HepG2 (cell line): Measurements from ENCODE around the gene UBXN1. TPM values are rescaled to one million over a fixed set of nuclear protein-coding genes. Genes with fewer than 3 reads are reported as not detected.

Experiments
- BCLAF1 ChIP-seq: fragments of 450-650 bp; IDR thresholded peaks from 2 replicates; pipeline ENCODE4 v1.6.1; 2017; ENCODE audit warnings: mild to moderate bottlenecking
- GLMP ChIP-seq: sonication (generic); formaldehyde crosslinking; IDR thresholded peaks from 2 replicates; pipeline ENCODE4 v1.9.0; 2021; ENCODE audit warnings: missing genetic modification reagents, mild to moderate bottlenecking, borderline replicate concordance
- GTF2F1 ChIP-seq: fragments of 150-350 bp; IDR thresholded peaks from 2 replicates; pipeline ENCODE4 v1.6.1; 2014; ENCODE audit warnings: low read length
- NAIF1 ChIP-seq: sonication (generic); formaldehyde crosslinking; IDR thresholded peaks from 2 replicates; pipeline ENCODE4 v1.5.0; 2020; ENCODE audit warnings: mild to moderate bottlenecking, missing genetic modification reagents, borderline replicate concordance
- RELA ChIP-seq: sonication (generic); formaldehyde crosslinking; IDR thresholded peaks from 2 replicates; pipeline ENCODE4 v1.4.0; 2020; ENCODE audit warnings: missing genetic modification reagents
- SMARCC2 ChIP-seq: fragments of 450-650 bp; IDR thresholded peaks from 2 replicates; pipeline ENCODE4 v1.6.1; 2017; ENCODE audit warnings: antibody characterized with exemption, mild to moderate bottlenecking
- SP140L ChIP-seq: sonication (generic); formaldehyde crosslinking; IDR thresholded peaks from 2 replicates; pipeline ENCODE4 v1.4.0; 2020; ENCODE audit warnings: missing genetic modification reagents, borderline replicate concordance
- ZBTB25 ChIP-seq: IDR thresholded peaks from 2 replicates; pipeline ENCODE4 v1.6.1; 2018; ENCODE audit warnings: missing genetic modification reagents
- ZBTB46 ChIP-seq: sonication (generic); formaldehyde crosslinking; IDR thresholded peaks from 2 replicates; pipeline ENCODE4 v1.4.0; 2020; ENCODE audit warnings: mild to moderate bottlenecking, missing genetic modification reagents, borderline replicate concordance
- ZNF225 ChIP-seq: sonication (generic); formaldehyde crosslinking; IDR thresholded peaks from 2 replicates; pipeline ENCODE4 v1.4.0; 2020; ENCODE audit warnings: mild to moderate bottlenecking, missing genetic modification reagents
- ZNF318 ChIP-seq: sonication (generic); formaldehyde crosslinking; IDR thresholded peaks from 2 replicates; pipeline ENCODE4 v1.4.0; 2020; ENCODE audit warnings: mild to moderate bottlenecking, missing genetic modification reagents
- ZNF335 ChIP-seq: sonication (generic); formaldehyde crosslinking; IDR thresholded peaks from 2 replicates; pipeline ENCODE4 v1.4.0; 2020; ENCODE audit warnings: missing genetic modification reagents
- ZNF644 ChIP-seq: IDR thresholded peaks from 2 replicates; pipeline ENCODE4 v1.6.1; 2016; ENCODE audit warnings: low read depth
- ZNF652 ChIP-seq: IDR thresholded peaks from 2 replicates; pipeline ENCODE4 v1.6.1; 2016; ENCODE audit warnings: low read depth, borderline replicate concordance
- polyA plus RNA-seq, 8 experiments: library from polyadenylated mRNA; depleted of rRNA in 3 of 8; stranded (reverse) in 7 of 8; unstranded in 1 of 8; fragments of >200 nt; fragmentation: Illumina TruSeq in 4 of 8; extraction: Trizol in 4 of 8; gene quantifications; 2 replicates each; pipeline versions ENCODE4 v1.2.1 to v1.2.3, GENCODE V29; 2011 to 2016; ENCODE audit warnings: low read depth in 4 of 8, missing spikeins in 1 of 8, mixed read lengths in 1 of 8; ENCODE audit not compliant: insufficient read depth in 1 of 8
- total RNA-seq, 5 experiments: library from RNA; depleted of rRNA; stranded (reverse); fragments of >200 nt; fragmentation: Illumina TruSeq; extraction: Trizol; gene quantifications; 2 replicates each; pipeline ENCODE4 v1.2.3, GENCODE V29; 2016; ENCODE audit warnings: low read depth in 1 of 5

Gene UBXN1
- total and polyA plus RNA-seq, 2 of the 13 experiments (the other 11 are each of a cell fraction or from before 2014, with no cell fraction given): 47.5 to 52.4 TPM

DNA sequence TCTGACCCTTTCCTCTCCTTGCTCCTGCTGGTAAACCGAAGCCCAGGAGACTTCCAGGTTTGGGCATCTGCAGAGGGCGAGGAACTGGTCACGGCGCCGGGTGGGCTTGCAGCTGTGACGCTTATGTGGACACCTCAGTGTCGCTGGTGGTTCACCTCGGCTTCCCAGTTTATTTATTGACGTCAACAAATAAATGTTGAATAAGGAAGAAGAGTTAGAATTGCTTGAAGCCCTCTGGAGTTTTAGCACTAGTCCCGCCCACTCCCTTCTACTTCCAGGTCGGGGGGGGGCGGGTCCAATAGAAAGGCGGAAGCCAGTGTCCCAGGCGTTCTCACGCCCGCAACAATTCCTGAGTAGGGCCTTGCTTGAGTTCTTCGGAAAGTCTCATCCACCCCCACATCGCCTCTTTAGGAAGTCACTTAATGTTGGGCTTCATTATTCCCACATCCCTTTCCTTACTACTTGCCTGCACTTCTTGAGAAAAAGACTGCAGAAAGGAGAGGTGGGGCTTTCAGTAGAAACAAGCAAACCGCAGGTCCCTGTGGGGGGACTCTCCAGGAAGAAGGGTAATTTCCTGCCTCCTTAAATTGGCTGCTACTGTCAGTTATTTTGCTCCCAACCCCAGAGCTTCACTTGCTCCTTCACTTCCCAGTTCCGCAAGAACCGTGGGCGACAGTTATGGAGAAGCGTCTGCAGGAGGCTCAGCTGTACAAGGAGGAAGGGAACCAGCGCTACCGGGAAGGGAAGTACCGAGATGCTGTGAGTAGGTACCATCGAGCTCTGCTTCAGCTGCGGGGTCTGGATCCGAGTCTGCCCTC, 49.5 kb upstream of the UBXN1 start, which contains the start of gene TTC9C (continued):
- TF ChIP-seq ZBTB46 (CRISPR knock-in tag): no peak
- no peak for TF ChIP-seq ZNF644
- no peak for TF ChIP-seq GTF2F1
- no peak for TF ChIP-seq SMARCC2
- TF ChIP-seq BCLAF1: no peak
- no peak for TF ChIP-seq GLMP
- no peak for TF ChIP-seq ZNF335
- TF ChIP-seq ZBTB25 (CRISPR knock-in tag): no peak
- TF ChIP-seq ZNF318: no peak
- no peak for TF ChIP-seq SP140L (CRISPR knock-in tag)
- peak; percentile 75; the same call in 1 of the 2 replicates for TF ChIP-seq ZNF652 (CRISPR knock-in tag)
- no peak for TF ChIP-seq RELA
- TF ChIP-seq NAIF1 (CRISPR knock-in tag): no peak
- TF ChIP-seq ZNF225 (CRISPR knock-in tag): no peak; the same call in 1 of the 2 replicates
